Ovary (tissue), 3 donors: ENCODE results near the gene IL10RA.

Source experiments
- POLR2A ChIP-seq: fragments of 450-650 bp; IDR thresholded peaks from one replicate; pipeline ENCODE4 v1.6.1; 2017; ENCODE audit warnings: antibody characterized with exemption, mild to moderate bottlenecking, moderate library complexity
- TF ChIP-seq, protein P1 (sequence below), 3 donors: fragments of 450-650 bp in 2 of 3; fragments of 200-600 bp in 1 of 3; IDR thresholded peaks; one replicate each; pipeline versions ENCODE4 v1.5.1 to v1.8.0; 2016 to 2022; ENCODE audit warnings: antibody characterized with exemption in 3 of 3, mild to moderate bottlenecking in 1 of 3
- donor health status: DM: no; HTN: no; CAD: no.

GRCh38 chr11:118002541-118003423, 16.6 kb downstream of the IL10RA start:
- TF ChIP-seq, protein P1, sequence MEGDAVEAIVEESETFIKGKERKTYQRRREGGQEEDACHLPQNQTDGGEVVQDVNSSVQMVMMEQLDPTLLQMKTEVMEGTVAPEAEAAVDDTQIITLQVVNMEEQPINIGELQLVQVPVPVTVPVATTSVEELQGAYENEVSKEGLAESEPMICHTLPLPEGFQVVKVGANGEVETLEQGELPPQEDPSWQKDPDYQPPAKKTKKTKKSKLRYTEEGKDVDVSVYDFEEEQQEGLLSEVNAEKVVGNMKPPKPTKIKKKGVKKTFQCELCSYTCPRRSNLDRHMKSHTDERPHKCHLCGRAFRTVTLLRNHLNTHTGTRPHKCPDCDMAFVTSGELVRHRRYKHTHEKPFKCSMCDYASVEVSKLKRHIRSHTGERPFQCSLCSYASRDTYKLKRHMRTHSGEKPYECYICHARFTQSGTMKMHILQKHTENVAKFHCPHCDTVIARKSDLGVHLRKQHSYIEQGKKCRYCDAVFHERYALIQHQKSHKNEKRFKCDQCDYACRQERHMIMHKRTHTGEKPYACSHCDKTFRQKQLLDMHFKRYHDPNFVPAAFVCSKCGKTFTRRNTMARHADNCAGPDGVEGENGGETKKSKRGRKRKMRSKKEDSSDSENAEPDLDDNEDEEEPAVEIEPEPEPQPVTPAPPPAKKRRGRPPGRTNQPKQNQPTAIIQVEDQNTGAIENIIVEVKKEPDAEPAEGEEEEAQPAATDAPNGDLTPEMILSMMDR (IDR thresholded peaks at IDR 0.05): no peak
- TF ChIP-seq POLR2A: no peak
